LoVo (cell line): ENCODE results near the gene ARHGAP18.

ENCODE experiments used
- DNase-seq: peaks from one replicate; pipeline ENCODE4 v3.0.0-alpha.2; 2016; ENCODE audit warnings: low spot score

The ARHGAP18 gene

GRCh38 chr6:129617986-129618385 is 92.0 kb downstream of the ARHGAP18 start:
- DNase-seq = no peak

- DNase-seq = no peak
Measured at GRCh38 chr6:129615496-129615895, 94.5 kb downstream of the ARHGAP18 start.

DNA sequence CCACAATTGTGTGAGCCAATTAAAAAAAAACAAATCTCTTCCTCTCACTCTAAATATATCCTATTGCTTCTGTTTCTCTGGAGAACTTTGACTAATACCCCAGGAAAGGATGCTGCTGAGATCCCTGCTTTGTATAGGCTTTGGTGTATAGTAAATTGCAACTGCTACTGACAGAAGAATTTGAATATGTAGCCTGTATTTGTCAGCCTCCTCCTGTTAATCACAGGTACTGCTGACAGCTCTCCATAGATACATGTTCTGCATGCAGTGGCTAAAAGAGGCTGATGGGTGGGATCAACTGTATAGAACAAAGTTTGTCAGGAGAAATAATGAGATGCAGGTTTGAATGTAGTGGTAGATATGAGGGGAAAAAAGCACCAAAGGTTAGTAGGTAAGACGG is 95.0 kb downstream of the ARHGAP18 start:
- DNase-seq = no peak

- DNase-seq = no peak
Measured at GRCh38 chr6:129614464-129614863, 95.5 kb downstream of the ARHGAP18 start.

GRCh38 chr6:129612440-129612839 is 97.5 kb downstream of the ARHGAP18 start:
- DNase-seq = peak; percentile 41

GRCh38 chr6:129609635-129610034 is 100.3 kb downstream of the ARHGAP18 start:
- DNase-seq = no peak

DNA sequence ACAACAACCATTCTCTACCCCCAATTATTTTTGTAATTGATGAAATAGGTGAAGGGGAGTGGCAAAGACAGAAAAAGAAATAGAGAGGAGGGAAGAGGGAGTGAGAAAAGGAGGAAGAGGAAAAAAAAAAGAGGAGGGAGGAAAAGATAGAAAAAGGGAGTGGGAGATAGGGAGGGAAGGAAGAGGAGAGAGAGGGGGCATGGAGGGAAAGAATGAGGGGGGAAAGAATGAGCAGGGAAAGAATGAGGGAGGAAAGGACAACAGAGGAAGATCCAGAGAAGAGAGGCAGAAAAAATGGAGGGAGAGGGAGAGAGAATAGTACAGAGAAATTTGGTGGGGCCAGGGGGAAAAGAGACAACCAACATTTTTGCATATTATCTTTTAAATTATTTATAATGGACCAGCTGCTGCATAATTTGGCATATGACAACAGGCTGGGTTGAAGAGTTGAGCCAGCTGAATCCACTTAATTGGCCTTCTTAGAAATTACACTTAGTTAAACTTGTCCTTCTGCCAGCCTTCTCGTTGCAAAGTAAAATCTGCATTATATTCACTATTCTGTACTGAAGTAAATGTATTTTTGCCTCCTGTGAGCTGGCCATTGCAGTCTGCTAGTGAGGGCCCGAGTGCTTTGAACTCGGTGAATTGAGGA is 101.0 kb downstream of the ARHGAP18 start:
- no peak for DNase-seq

- DNase-seq = no peak
Measured at GRCh38 chr6:129607581-129608186, 102.3 kb downstream of the ARHGAP18 start.

GRCh38 chr6:129606664-129607063 is 103.3 kb downstream of the ARHGAP18 start:
- DNase-seq = no peak

DNA sequence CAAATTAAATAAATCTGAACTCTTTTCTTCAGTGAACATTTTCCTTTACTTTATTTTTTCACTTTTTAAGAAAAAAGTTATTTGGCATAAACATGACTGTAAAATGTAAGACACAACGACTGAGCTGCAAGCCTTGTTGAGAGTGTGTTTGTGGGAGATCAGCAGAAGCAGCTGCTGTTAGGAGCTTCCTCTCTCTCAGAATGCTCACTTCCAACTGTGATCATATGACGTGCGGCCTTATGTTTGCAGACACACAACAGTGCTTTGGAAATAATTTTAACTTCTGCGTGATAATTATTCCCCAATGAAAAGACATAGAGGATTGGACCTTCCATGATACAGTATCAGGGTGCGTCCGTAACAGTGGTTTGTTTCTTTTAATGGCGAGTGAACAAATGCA is 104.0 kb downstream of the ARHGAP18 start:
- no peak for DNase-seq

DNA sequence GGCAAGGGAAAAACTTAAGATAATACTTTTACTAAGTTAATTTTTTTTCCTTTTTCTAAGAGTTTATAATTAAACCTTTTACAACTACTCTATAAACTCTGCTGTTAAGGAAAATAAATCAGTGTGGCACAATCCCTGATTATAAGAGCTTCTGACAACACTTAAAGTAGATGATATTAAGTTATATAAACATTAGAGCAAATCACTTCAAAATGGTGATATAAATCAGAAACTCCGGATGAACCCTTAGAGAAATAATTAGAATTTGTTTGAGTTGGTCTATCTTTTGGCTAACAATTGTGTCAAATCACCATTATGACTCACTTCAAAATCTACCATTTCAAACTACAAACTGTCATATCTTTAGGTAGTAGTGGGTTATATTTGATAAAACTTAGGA is 104.9 kb downstream of the ARHGAP18 start:
- no peak for DNase-seq

DNA sequence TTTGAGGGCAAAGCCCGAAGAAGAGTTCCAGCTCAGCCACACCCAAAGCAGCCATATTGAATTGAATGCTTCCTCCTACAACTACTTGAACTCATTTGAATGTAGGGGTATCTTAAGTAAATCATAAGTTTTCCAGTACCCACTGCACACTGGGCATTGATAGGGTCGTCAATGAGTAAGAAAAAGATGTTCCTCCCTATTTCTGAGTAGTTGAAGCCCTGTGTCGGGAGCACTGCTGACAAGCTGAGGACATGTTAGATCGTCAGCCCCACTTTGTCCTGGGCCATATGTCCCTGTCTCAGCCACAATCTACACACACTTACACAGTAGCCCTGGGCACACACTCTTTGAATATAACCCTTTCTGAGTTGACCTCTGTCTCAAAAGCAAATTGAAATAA is 105.7 kb downstream of the ARHGAP18 start:
- no peak for DNase-seq

GRCh38 chr6:129603741-129604140 is 106.2 kb downstream of the ARHGAP18 start:
- DNase-seq = no peak

- no peak for DNase-seq
Measured at GRCh38 chr6:129601323-129601722, 108.7 kb downstream of the ARHGAP18 start.

DNA sequence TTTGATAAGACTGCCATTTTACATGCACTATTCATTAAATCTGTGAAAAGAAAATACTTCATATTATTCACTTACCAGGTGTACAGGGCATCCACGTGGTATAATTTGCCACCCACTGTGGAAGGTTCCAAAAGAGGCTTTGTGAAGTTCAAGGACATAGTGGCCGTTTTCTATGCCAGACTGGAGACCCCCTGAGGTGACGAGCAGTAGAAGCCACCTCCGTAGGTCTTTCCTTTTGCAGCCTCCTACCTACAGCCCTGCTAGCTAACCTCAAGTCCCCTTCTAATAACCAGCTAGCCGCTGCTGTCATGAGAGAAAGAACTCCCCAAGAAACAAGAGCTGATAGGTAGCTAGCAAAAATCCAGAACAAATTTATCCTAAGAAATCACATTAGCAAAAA is 110.5 kb downstream of the ARHGAP18 start:
- DNase-seq = no peak

DNA sequence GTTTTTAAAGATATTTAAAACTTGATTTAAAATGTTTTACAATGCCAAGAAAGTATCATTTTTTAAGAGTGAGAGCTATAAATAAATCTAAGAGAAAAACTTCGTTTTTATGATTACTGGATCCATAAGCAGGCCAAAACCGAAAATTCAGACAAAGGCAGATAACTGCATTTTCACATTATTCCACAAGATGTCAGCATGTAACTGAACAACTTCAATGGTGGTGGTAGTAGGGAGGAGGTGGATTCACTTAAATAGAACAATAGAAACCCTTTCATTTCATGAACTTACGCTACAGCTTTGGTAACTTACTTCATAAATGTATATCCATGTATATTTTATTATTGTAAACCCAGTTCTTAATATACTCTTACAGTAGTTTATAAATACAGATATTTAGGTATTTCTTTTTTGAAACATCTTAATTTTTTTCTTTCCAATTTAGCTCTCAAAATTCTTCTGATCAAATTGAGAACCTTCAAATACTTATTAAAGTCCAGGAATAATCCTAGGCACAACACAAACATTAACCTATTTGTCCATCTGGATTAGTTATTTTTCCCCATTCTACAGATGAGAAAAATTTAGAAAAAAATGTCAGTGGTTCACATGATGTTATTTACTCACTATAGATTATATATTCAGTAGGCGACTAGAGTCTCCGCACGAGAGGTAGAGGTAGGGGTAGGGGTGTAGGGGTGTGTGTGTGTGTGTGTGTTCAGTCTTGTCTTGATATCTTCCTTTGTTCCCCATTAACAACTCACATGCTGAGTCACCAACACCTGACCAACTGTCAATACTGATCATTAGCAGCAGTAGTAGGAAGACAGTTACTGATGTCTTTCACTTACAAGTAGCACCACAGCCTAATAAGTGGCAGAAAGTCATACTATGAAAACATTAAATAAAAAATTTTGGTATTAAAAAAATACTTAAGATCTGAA is 111.5 kb downstream of the ARHGAP18 start:
- peak; percentile 70 for DNase-seq

DNA sequence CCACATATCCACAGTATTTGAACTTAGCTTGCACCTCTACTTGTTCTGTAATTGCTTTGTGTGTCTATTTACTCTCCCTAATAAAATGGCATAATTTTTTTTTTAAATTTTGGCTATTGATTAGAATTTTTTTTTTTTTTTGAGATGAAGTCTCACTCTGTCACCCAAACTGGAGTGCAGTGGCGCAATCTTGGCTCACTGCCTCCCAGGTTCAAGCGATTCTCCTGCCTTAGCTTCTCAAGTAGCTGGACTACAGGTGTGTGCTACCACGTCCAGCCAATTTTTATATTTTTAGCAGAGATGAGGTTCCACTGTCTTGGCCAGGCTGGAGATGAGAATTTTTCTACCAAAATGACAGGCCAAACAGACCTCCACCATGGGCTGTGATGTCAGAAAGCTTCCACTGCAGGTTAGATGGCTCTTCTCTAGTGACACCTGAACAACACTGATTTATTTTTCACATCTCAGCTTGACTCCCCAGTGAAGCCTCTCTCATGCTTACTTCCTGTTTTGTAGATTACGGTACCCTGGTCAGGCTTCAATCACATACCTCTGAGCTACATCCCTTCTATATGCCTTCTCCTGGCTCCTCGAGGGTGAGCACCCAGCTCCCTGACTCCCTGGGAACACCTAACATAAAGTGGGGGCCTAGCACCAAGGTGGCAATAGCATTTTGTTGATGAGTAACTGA is 112.8 kb downstream of the ARHGAP18 start:
- DNase-seq = no peak

- no peak for DNase-seq
Measured at GRCh38 chr6:129596522-129596921, 113.5 kb downstream of the ARHGAP18 start.

GRCh38 chr6:129593233-129593564 is 116.8 kb downstream of the ARHGAP18 start:
- DNase-seq = no peak

DNA sequence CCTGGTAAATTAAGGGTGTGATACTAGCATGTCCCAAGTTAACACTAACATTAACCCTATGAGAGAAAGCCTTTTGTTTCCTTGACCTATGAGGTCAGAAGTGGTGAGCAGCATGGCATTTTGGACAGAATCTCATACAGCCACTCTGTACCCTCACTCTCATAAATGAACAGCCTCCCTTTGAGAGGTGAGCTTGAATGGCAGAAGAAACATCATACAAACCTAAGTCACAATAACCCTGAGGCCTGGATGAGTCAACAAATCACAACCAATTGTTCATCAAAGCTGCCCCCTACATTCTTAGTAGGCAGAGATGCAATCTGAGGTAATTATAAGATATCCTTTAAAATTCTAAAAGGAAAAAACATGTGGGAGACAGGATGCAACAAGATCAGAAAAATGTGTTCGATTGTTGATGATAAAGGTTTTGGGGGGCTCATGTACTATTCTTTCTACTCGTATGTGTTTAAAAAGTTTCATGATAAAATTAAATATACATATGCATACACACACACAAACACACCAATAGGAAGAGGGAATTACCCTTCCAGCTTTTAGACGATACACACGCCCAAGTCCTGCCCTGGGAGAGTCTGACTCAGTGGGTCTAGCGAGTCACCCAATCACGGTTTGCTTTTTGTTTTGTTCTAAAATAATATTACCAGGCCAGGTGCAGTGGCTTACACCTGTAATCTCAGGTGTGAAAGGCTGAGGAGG is 117.3 kb downstream of the ARHGAP18 start:
- DNase-seq = no peak

DNA sequence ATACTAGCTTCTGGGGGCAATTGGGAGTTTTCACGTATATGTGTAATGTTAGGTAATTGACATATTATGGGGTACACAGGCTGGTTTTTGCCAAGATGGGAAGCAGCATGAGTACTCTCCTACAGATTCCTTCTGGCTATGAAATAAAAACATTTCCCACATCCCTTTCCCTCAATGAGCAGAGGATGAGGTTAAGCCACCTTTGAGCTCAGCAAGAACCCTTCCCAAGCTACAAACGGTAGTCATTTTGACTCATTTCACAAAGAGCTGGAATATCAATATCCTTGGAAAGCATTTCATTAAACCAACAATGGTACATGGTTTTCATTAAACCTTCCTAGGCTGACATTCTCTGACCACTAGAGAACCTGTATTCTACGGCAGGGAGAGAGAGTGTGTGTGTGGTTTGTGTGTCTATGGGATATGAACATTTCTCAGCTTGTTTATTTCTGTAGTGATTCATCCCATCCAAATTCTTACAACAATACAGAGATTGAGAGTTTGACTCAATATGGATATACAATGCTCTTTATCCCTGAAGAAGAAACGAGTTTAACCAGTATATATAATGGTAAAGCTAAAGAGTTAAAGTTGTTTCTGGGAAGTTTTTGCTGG is 119.5 kb downstream of the ARHGAP18 start:
- no peak for DNase-seq
